Upper lobe of left lung (tissue), 6 donors: Measurements from ENCODE around the gene MAP2K6. TPM values are rescaled to one million over a fixed set of nuclear protein-coding genes. Genes with fewer than 3 reads are reported as not detected.

Experiments used
- ATAC-seq, 2 donors: fragments of 200-7000 bp; cut with Tn5 transposase; one replicate each; pipeline ENCODE4 v1.9.1; 2022; ENCODE audit warnings: mild to moderate bottlenecking in 2 of 2, moderate library complexity in 2 of 2; ENCODE audit not compliant: low FRiP score in 2 of 2
- DNase-seq, 2 donors: peaks; one replicate each; pipeline ENCODE4 v3.0.0-alpha.2; 2019 to 2020
- H3K27ac ChIP-seq, 4 donors: fragments of 200-600 bp; sonication (generic); one replicate each; pipeline ENCODE4 v1.5.1; 2016 to 2019
- H3K27me3 ChIP-seq, 4 donors: fragments of 200-600 bp; sonication (generic); one replicate each; pipeline ENCODE4 v1.5.1; 2017 to 2019
- H3K36me3 ChIP-seq, 4 donors: fragments of 200-600 bp; sonication (generic); one replicate each; pipeline ENCODE4 v1.5.1; 2016 to 2019
- H3K4me1 ChIP-seq, 4 donors: fragments of 200-600 bp; sonication (generic); one replicate each; pipeline ENCODE4 v1.5.1; 2018 to 2019
- H3K4me3 ChIP-seq, 4 donors: fragments of 200-600 bp; sonication (generic); one replicate each; pipeline ENCODE4 v1.5.1; 2017 to 2019; ENCODE audit warnings: mild to moderate bottlenecking in 2 of 4, moderate library complexity in 1 of 4
- H3K9me3 ChIP-seq, 4 donors: fragments of 200-600 bp; sonication (generic); one replicate each; pipeline ENCODE4 v1.5.1; 2018 to 2019
- EP300 ChIP-seq, 4 donors: sonication (generic); formaldehyde crosslinking; IDR thresholded peaks; one replicate each; pipeline ENCODE4 v1.5.1; 2017; ENCODE audit warnings: antibody characterized with exemption in 4 of 4, control low read depth in 2 of 4
- POLR2A ChIP-seq, 4 donors: fragments of 450-650 bp; IDR thresholded peaks; one replicate each; pipeline ENCODE4 v1.5.1; 2016 to 2017; ENCODE audit warnings: antibody characterized with exemption in 4 of 4, mild to moderate bottlenecking in 2 of 4
- POLR2AphosphoS5 ChIP-seq, 2 donors: sonication (generic); formaldehyde crosslinking; IDR thresholded peaks; one replicate each; pipeline ENCODE4 v1.5.1; 2017; ENCODE audit warnings: antibody characterized with exemption in 2 of 2
- WGBS, 2 donors: methylation state at CpG; one replicate each; pipeline ENCODE4 v1.1.5; 2017 to 2018; 5-methylcytosine and 5-hydroxymethylcytosine counted together
- total RNA-seq, 6 donors: library from RNA; depleted of rRNA in 4 of 6; stranded (reverse); fragments of >200 nt in 4 of 6; gene quantifications; one replicate each; pipeline versions ENCODE4 v1.1.0 to v1.2.1, GENCODE V29; 2016 to 2021
- TF ChIP-seq, protein P1 (sequence below), 6 experiments: fragments of 450-650 bp in 4 of 6; fragments of 200-600 bp in 2 of 6; sonication (generic) in 2 of 6; IDR thresholded peaks; one replicate each; pipeline ENCODE4 v1.5.1; 2016 to 2019; ENCODE audit warnings: antibody characterized with exemption in 6 of 6
- donor health status: DM: no; HTN: no; CAD: no; lungs with moderate emphysema.
- donor health status: DM: no; HTN: yes; CAD: no; lungs with severe emphysema.

Gene MAP2K6
- total RNA-seq, 6 donors from 2014 or later: 0.33 to 16.8 (median 5.9) TPM

DNA sequence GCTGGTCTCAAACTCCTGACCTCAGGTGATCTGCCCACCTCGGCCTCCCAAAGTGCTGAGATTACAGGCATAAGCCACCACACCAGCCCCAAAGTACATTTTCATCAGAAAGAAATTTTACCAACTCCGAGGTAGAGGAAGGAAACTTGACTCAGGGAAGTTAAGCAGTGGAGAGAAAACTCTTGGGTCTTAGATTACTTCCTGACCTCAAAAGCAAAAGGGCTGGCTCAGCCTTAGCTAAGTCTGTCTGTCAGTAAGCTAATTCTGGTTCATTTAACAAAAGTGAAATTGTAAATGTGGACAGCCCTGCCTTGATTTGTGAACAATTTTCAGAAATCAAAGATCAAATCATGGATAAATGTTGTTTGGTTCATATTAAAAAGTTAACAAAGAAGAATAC is 30.6 kb downstream of the MAP2K6 start:
- H3K9me3 ChIP-seq: peaks cover 0 to 4% (median 1%) of the 10 kb centered on the region in 4 donors
- H3K27ac ChIP-seq: no peak overlapping the region
- no peaks in the 10 kb centered on the region for H3K4me1 ChIP-seq
- no peak for DNase-seq
- H3K36me3 ChIP-seq: no peaks in the 10 kb centered on the region
- H3K4me3 ChIP-seq: no peak overlapping the region
- no peak for ATAC-seq
- TF ChIP-seq, protein P1, sequence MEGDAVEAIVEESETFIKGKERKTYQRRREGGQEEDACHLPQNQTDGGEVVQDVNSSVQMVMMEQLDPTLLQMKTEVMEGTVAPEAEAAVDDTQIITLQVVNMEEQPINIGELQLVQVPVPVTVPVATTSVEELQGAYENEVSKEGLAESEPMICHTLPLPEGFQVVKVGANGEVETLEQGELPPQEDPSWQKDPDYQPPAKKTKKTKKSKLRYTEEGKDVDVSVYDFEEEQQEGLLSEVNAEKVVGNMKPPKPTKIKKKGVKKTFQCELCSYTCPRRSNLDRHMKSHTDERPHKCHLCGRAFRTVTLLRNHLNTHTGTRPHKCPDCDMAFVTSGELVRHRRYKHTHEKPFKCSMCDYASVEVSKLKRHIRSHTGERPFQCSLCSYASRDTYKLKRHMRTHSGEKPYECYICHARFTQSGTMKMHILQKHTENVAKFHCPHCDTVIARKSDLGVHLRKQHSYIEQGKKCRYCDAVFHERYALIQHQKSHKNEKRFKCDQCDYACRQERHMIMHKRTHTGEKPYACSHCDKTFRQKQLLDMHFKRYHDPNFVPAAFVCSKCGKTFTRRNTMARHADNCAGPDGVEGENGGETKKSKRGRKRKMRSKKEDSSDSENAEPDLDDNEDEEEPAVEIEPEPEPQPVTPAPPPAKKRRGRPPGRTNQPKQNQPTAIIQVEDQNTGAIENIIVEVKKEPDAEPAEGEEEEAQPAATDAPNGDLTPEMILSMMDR (IDR thresholded peaks at IDR 0.05): no peak
- TF ChIP-seq POLR2A (IDR thresholded peaks at IDR 0.05) (no peak), EP300 (IDR thresholded peaks at IDR 0.05) (no peak), POLR2AphosphoS5 (IDR thresholded peaks at IDR 0.05) (no peak)
- 67 to 69% methylated on average over 2 of the region's 2 CpGs for WGBS, 2 donors
- H3K27me3 ChIP-seq: no peaks in the 10 kb centered on the region

- Histone ChIP-seq H3K36me3 (no peaks in the 10 kb centered on the region), H3K9me3 (no peaks in the 10 kb centered on the region), H3K4me1 (no peaks in the 10 kb centered on the region), H3K4me3 (no peak overlapping the region), H3K27me3 (no peaks in the 10 kb centered on the region), H3K27ac (no peak overlapping the region)
- DNase-seq (no peak), ATAC-seq (peak in 1 of 2 donors; percentile 72)
- WGBS, 2 donors: 77 to 87% methylated on average over 5 of the region's 5 CpGs
- TF ChIP-seq POLR2AphosphoS5 (IDR thresholded peaks at IDR 0.05) (no peak), POLR2A (IDR thresholded peaks at IDR 0.05) (no peak), EP300 (IDR thresholded peaks at IDR 0.05) (no peak)
- TF ChIP-seq, protein P1 (IDR thresholded peaks at IDR 0.05): no peak
Observed at GRCh38 chr17:69447726-69448125, 33.2 kb downstream of the MAP2K6 start.

DNA sequence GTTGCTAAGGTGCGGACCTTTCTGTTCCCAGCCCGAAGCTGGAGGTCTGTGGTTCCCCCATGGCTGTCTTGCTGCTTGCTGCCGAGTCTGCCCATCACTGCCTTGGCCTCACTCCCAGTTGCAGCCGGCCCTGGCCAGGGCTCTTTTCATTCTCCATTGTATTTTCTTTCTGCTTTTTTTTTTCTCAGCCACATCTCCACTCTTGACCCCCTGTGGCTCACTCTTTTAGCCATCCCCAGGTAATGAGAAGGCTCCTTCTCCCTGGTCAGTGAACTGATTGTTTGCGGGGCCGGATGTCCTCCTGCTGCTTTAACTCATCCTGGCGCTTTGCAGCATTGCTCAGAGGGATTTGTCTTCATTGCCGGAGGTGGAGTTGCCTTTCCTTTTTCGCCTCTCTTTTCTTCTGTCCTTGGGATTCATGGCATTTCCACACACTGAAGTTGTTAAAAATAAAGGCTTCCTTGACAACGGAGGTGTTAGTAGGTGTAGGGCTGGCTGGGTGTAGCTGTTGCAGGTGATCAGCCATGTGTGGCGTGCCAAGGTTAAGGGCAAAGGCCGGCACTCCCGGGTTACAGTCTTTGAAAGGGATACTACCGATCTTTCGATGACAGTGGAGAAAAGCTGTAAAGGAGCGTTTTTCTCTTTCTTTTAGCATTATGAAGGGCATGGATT is 34.1 kb downstream of the MAP2K6 start:
- no peaks in the 10 kb centered on the region for H3K27me3 ChIP-seq
- WGBS, 2 donors: 76 to 77% methylated on average over 16 of the region's 16 CpGs
- H3K36me3 ChIP-seq: no peaks in the 10 kb centered on the region
- DNase-seq: no peak
- TF ChIP-seq, protein P1 (IDR thresholded peaks at IDR 0.05): no peak
- TF ChIP-seq EP300 (IDR thresholded peaks at IDR 0.05) (no peak), POLR2AphosphoS5 (IDR thresholded peaks at IDR 0.05) (no peak), POLR2A (IDR thresholded peaks at IDR 0.05) (no peak)
- H3K9me3 ChIP-seq: no peaks in the 10 kb centered on the region
- peak in 1 of 2 donors; percentile 49 for ATAC-seq
- H3K27ac ChIP-seq: no peak overlapping the region
- H3K4me1 ChIP-seq: no peaks in the 10 kb centered on the region
- peak overlapping the region in 1 of 4 donors; percentile 10 for H3K4me3 ChIP-seq

DNA sequence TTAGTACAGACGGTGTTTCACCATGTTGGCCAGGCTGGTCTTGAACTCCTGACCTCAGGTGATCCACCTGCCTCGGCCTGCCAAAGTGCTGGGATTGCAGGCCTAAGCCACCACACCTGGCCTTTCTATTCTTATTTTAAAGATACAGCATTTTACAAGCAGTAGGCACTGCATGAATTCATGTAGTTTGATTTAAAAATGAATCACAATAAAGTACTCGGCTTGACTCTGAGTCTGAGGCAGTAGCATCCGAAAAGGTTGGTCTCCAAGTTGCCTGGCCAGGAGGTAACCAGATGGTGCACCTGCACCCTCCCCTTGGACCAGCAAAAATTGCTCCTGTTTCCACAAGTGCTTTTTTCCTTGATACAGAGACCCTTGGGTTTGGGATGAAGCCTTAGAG is 35.6 kb downstream of the MAP2K6 start:
- ATAC-seq (no peak), DNase-seq (no peak)
- no peaks in the 10 kb centered on the region for H3K9me3 ChIP-seq
- no peaks in the 10 kb centered on the region for H3K27me3 ChIP-seq
- H3K4me3 ChIP-seq: no peak overlapping the region
- H3K4me1 ChIP-seq: no peaks in the 10 kb centered on the region
- TF ChIP-seq, protein P1 (IDR thresholded peaks at IDR 0.05): no peak
- WGBS, 2 donors: 92 to 100% methylated on average over 4 of the region's 4 CpGs
- H3K27ac ChIP-seq: no peak overlapping the region
- no peaks in the 10 kb centered on the region for H3K36me3 ChIP-seq

- Histone ChIP-seq H3K27ac (no peak overlapping the region), H3K4me3 (no peak overlapping the region), H3K4me1 (no peaks in the 10 kb centered on the region), H3K27me3 (no peaks in the 10 kb centered on the region), H3K9me3 (no peaks in the 10 kb centered on the region), H3K36me3 (no peaks in the 10 kb centered on the region)
- WGBS, 2 donors: 91 to 93% methylated on average over 7 of the region's 7 CpGs
- no peak for TF ChIP-seq POLR2AphosphoS5 (IDR thresholded peaks at IDR 0.05)
- no peak for TF ChIP-seq POLR2A (IDR thresholded peaks at IDR 0.05)
- TF ChIP-seq, protein P1 (IDR thresholded peaks at IDR 0.05): no peak
- TF ChIP-seq EP300 (IDR thresholded peaks at IDR 0.05): no peak
- ATAC-seq (no peak), DNase-seq (no peak)
Observed at GRCh38 chr17:69450918-69451317, 36.4 kb downstream of the MAP2K6 start.
